ENCODE data around the gene TRANK1. TPM values are rescaled to one million over a fixed set of nuclear protein-coding genes. Genes with fewer than 3 reads are reported as not detected.

Gene TRANK1
- polyA plus RNA-seq, 3 donors from 2014 or later, result 19.4 to 52.7 (median 24.6) TPM

Other genes with a start within 250 kb of the TRANK1 start
- not detected for gene DCLK3, start 180.5 kb downstream of the TRANK1 start, polyA plus RNA-seq
- gene EPM2AIP1, start 48.1 kb upstream of the TRANK1 start, polyA plus RNA-seq, result 1 to 10 TPM; 5.1 to 5.9 (median 5.3) TPM
- gene MLH1, start 48.5 kb upstream of the TRANK1 start, polyA plus RNA-seq, result 10 to 100 TPM; 19.5 to 25.2 (median 23.8) TPM
- 10 to 100 TPM in 2 of 3 donors, 1 to 10 TPM in 1; 7.9 to 26.4 (median 14.3) TPM for gene LRRFIP2, start 229.5 kb upstream of the TRANK1 start, polyA plus RNA-seq

Measured in immature natural killer cell (primary cell).